Measurements from ENCODE around the gene C16orf46. TPM values are rescaled to one million over a fixed set of nuclear protein-coding genes. Genes with fewer than 3 reads are reported as not detected.

C16orf46 gene
- total RNA-seq (under 1 TPM; 0.63 to 0.67 TPM), polyA plus RNA-seq (ENCODE audit: insufficient read length in 6 of 6) (1 to 10 TPM; 1.3 to 2.5 (median 1.8) TPM)
- long read RNA-seq, donor 1, partial matches to known transcripts = 7 of 7 reads
- long read RNA-seq, donor 1, other reads (novel, unspliced or antisense) = 0 of 7 reads
- long read RNA-seq, donor 2 = 0 reads
- long read RNA-seq, donor 3 = 0 reads
- long read RNA-seq, donor 4 = 0 reads
- long read RNA-seq, donor 5 = 0 reads
- long read RNA-seq, donor 6 = 0 reads
- long read RNA-seq, donor 7, partial matches to known transcripts = 0 of 2 reads
- long read RNA-seq, donor 7, other reads (novel, unspliced or antisense) = 0 of 2 reads
- long read RNA-seq, donor 8 = 0 reads
- long read RNA-seq, donor 9 = 0 reads
- long read RNA-seq, donor 10 = 0 reads
- long read RNA-seq, donor 11 = 0 reads
- long read RNA-seq, donor 12 = 0 reads

GRCh38 chr16:81077076-81077940, at the start of gene C16orf46:
Gene C16orf46 (minus strand): TSS chr16:81077238. CDS start chr16:81063955, 13,283 bp downstream.
- Histone ChIP-seq H3K4me1 (peaks cover 0 to 13% of the 10 kb centered on the region in 2 donors), H3K9me3 (no peaks in the 10 kb centered on the region), H3K27me3 (no peaks in the 10 kb centered on the region), H3K36me3 (no peaks in the 10 kb centered on the region), H3K4me3 (peak within 1 kb of the TSS; percentile 57 to 81), H3K27ac (peak within 1 kb of the TSS; percentile 92 to 94)
- TF ChIP-seq, protein P1, sequence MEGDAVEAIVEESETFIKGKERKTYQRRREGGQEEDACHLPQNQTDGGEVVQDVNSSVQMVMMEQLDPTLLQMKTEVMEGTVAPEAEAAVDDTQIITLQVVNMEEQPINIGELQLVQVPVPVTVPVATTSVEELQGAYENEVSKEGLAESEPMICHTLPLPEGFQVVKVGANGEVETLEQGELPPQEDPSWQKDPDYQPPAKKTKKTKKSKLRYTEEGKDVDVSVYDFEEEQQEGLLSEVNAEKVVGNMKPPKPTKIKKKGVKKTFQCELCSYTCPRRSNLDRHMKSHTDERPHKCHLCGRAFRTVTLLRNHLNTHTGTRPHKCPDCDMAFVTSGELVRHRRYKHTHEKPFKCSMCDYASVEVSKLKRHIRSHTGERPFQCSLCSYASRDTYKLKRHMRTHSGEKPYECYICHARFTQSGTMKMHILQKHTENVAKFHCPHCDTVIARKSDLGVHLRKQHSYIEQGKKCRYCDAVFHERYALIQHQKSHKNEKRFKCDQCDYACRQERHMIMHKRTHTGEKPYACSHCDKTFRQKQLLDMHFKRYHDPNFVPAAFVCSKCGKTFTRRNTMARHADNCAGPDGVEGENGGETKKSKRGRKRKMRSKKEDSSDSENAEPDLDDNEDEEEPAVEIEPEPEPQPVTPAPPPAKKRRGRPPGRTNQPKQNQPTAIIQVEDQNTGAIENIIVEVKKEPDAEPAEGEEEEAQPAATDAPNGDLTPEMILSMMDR (IDR thresholded peaks at IDR 0.05) = no peak
- peak; percentile 98 for ATAC-seq
- intact Hi-C loops (cut with DNase I) = no loop called here
- peak; percentile 97 to 99 (median 98) for DNase-seq

DNA sequence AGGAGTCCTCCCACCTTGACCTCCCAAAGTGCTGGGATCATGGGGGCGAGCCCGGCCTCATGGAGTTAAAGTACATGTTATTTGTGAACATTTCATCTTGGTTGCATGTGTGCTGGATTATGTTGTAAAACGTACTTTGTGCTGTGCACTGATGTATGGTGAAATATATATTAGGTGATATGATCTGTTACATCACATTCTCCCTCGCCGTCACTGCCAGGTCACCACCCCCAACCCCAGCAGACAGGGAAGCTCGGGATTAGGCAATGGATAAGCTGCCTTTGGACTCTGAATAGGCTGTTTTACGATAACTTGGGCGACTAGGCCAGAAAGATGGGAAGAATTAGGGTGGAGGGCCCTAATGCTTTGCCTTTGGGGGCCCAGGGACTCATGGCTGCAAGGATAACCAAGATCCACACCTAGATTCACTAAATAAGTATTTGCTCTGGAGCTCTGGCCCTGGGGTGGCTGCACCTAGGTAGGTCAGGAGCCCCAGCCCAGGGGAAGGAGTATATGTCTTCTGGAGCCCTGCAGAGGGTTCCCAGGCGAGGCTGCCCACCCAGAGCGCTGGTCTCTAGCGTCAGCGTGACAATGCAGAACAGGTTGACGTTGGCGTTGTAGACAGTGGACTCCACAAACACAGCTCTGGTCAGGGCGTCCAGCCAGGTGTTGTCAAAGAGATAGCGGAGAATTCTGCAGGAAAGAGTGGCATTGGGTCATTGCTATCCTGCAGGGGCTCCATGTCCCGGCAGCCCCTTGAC, 46.2 kb upstream of the C16orf46 start:
- Histone ChIP-seq H3K9me3 (no peaks in the 10 kb centered on the region), H3K4me1 (no peaks in the 10 kb centered on the region), H3K4me3 (no peak overlapping the region), H3K27me3 (no peaks in the 10 kb centered on the region), H3K36me3 (no peaks in the 10 kb centered on the region), H3K27ac (no peak overlapping the region)
- TF ChIP-seq, protein P1 (IDR thresholded peaks at IDR 0.05) = no peak
- intact Hi-C loops (cut with DNase I) = no loop called here
- DNase-seq (no peak), ATAC-seq (no peak)

- H3K36me3 ChIP-seq = no peaks in the 10 kb centered on the region
- no peak overlapping the region for H3K4me3 ChIP-seq
- ATAC-seq (no peak), DNase-seq (no peak)
- no peaks in the 10 kb centered on the region for H3K27me3 ChIP-seq
- TF ChIP-seq, protein P1 (IDR thresholded peaks at IDR 0.05) = no peak
- H3K9me3 ChIP-seq = no peaks in the 10 kb centered on the region
- H3K4me1 ChIP-seq = no peaks in the 10 kb centered on the region
- intact Hi-C loops (cut with DNase I) = no loop called here
- no peak overlapping the region for H3K27ac ChIP-seq
Measured at GRCh38 chr16:81121474-81121990, 44.5 kb upstream of the C16orf46 start.

GRCh38 chr16:81117436-81117835, 40.4 kb upstream of the C16orf46 start:
- DNase-seq (no peak), ATAC-seq (no peak)
- Histone ChIP-seq H3K27ac (no peak overlapping the region), H3K9me3 (no peaks in the 10 kb centered on the region), H3K36me3 (no peaks in the 10 kb centered on the region), H3K4me3 (no peak overlapping the region), H3K4me1 (no peaks in the 10 kb centered on the region), H3K27me3 (peaks cover 0 to 9% of the 10 kb centered on the region in 2 donors)
- TF ChIP-seq, protein P1 (IDR thresholded peaks at IDR 0.05) = no peak
- intact Hi-C loops (cut with DNase I) = no loop called here
